Lower lobe of right lung (tissue), 2 donors: ENCODE data around the gene RAB13. TPM values are rescaled to one million over a fixed set of nuclear protein-coding genes. Genes with fewer than 3 reads are reported as not detected.

Experiments used
- ATAC-seq, 2 donors: fragments of 200-7000 bp; cut with Tn5 transposase; one replicate each; pipeline ENCODE4 v1.9.1; 2020 to 2022; ENCODE audit warnings: mild to moderate bottlenecking in 2 of 2, moderate library complexity in 2 of 2
- DNase-seq: peaks from one replicate; pipeline ENCODE4 v3.0.0-alpha.2; 2020
- H3K27ac ChIP-seq: fragments of 200-600 bp; one replicate; pipeline ENCODE4 v1.8.0; 2022
- H3K27me3 ChIP-seq: fragments of 200-600 bp; one replicate; pipeline ENCODE4 v1.8.0; 2022; ENCODE audit warnings: low read depth
- H3K36me3 ChIP-seq: fragments of 200-600 bp; one replicate; pipeline ENCODE4 v1.8.0; 2022; ENCODE audit warnings: mild to moderate bottlenecking
- H3K4me1 ChIP-seq: fragments of 200-600 bp; one replicate; pipeline ENCODE4 v1.8.0; 2022
- H3K4me3 ChIP-seq: fragments of 200-600 bp; one replicate; pipeline ENCODE4 v1.8.0; 2022; ENCODE audit warnings: mild to moderate bottlenecking
- H3K9me3 ChIP-seq: fragments of 200-600 bp; one replicate; pipeline ENCODE4 v1.8.0; 2022
- intact Hi-C: fragments of 100-400 bp; cut with DNase I; formaldehyde crosslinking; loops from one replicate; pipeline ENCODE4 v1.11.0; 2022
- total RNA-seq: library from RNA; stranded (reverse); fragmentation: NEBNext Ultra II Directional; extraction: Animal tissue kit (Norgen Biotek cat#: 25700); gene quantifications from one replicate; pipeline ENCODE4 v1.2.1, GENCODE V29; 2021
- TF ChIP-seq, protein P1 (sequence below): fragments of 200-600 bp; IDR thresholded peaks from one replicate; pipeline ENCODE4 v1.8.0; 2022; ENCODE audit warnings: antibody characterized with exemption, mild to moderate bottlenecking
- donor health status: DM: no; HTN: yes; CAD: no; lungs with severe emphysema.

The RAB13 gene
- total RNA-seq, 1 donor from 2014 or later: 103 TPM

DNA sequence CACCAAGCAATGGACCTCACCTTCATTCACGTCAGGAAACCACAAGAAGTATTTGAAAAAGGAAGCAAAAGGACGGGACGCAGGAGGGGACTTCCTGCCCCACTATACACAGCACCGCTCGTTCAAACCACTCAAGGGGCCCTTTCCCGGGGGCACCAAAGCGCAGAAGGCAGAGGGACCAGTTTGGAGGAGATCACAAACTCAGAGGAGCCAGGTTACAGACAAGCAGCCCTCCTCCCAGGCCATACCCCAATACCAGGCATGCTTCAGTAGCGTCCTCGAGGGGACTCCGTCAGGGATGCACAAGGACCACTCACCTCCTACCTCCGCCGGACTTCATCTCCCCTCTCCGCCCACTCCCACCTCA, 28.4 kb downstream of the RAB13 start:
- no peaks in the 10 kb centered on the region for H3K27me3 ChIP-seq
- no peak for DNase-seq
- H3K4me3 ChIP-seq: peak overlapping the region; percentile 95
- H3K36me3 ChIP-seq: peaks cover 50% of the 10 kb centered on the region
- ATAC-seq: peak; percentile 3 to 8
- TF ChIP-seq, protein P1, sequence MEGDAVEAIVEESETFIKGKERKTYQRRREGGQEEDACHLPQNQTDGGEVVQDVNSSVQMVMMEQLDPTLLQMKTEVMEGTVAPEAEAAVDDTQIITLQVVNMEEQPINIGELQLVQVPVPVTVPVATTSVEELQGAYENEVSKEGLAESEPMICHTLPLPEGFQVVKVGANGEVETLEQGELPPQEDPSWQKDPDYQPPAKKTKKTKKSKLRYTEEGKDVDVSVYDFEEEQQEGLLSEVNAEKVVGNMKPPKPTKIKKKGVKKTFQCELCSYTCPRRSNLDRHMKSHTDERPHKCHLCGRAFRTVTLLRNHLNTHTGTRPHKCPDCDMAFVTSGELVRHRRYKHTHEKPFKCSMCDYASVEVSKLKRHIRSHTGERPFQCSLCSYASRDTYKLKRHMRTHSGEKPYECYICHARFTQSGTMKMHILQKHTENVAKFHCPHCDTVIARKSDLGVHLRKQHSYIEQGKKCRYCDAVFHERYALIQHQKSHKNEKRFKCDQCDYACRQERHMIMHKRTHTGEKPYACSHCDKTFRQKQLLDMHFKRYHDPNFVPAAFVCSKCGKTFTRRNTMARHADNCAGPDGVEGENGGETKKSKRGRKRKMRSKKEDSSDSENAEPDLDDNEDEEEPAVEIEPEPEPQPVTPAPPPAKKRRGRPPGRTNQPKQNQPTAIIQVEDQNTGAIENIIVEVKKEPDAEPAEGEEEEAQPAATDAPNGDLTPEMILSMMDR: no peak
- intact Hi-C loops: no loop called here
- peak overlapping the region; percentile 92 for H3K27ac ChIP-seq
- no peaks in the 10 kb centered on the region for H3K9me3 ChIP-seq
- peaks cover 65% of the 10 kb centered on the region for H3K4me1 ChIP-seq

GRCh38 chr1:153956997-153957715, 29.0 kb downstream of the RAB13 start:
- Histone ChIP-seq H3K9me3 (no peaks in the 10 kb centered on the region), H3K36me3 (peaks cover 56% of the 10 kb centered on the region), H3K4me1 (peaks cover 59% of the 10 kb centered on the region), H3K4me3 (peak overlapping the region; percentile 95), H3K27me3 (no peaks in the 10 kb centered on the region), H3K27ac (peak overlapping the region; percentile 92)
- ATAC-seq (no peak), DNase-seq (no peak)
- TF ChIP-seq, protein P1: no peak
- intact Hi-C loops: no loop called here

GRCh38 chr1:153954826-153955225, 31.3 kb downstream of the RAB13 start:
- ATAC-seq (no peak), DNase-seq (no peak)
- Histone ChIP-seq H3K27ac (no peak overlapping the region), H3K36me3 (peaks cover 58% of the 10 kb centered on the region), H3K9me3 (no peaks in the 10 kb centered on the region), H3K4me3 (no peak overlapping the region), H3K27me3 (no peaks in the 10 kb centered on the region), H3K4me1 (peaks cover 38% of the 10 kb centered on the region)
- intact Hi-C loops: no loop called here
- TF ChIP-seq, protein P1: no peak

- TF ChIP-seq, protein P1: no peak
- H3K27me3 ChIP-seq: no peaks in the 10 kb centered on the region
- H3K27ac ChIP-seq: no peak overlapping the region
- no peak for DNase-seq
- no peak for ATAC-seq
- peaks cover 60% of the 10 kb centered on the region for H3K36me3 ChIP-seq
- intact Hi-C loops: no loop called here
- H3K4me1 ChIP-seq: peaks cover 29% of the 10 kb centered on the region
- H3K9me3 ChIP-seq: no peaks in the 10 kb centered on the region
- no peak overlapping the region for H3K4me3 ChIP-seq
These were observed 32.2 kb downstream of the RAB13 start for GRCh38 chr1:153953859-153954365.

GRCh38 chr1:153951801-153952200, 34.3 kb downstream of the RAB13 start:
- H3K4me3 ChIP-seq: no peak overlapping the region
- TF ChIP-seq, protein P1: no peak
- ATAC-seq (no peak), DNase-seq (no peak)
- peaks cover 25% of the 10 kb centered on the region for H3K4me1 ChIP-seq
- intact Hi-C loops: no loop called here
- H3K27me3 ChIP-seq: no peaks in the 10 kb centered on the region
- H3K27ac ChIP-seq: no peak overlapping the region
- H3K36me3 ChIP-seq: peaks cover 77% of the 10 kb centered on the region
- H3K9me3 ChIP-seq: no peaks in the 10 kb centered on the region
